Dedifferentiated amniotic fluid mesenchymal stem cell (primary cell): ENCODE measurements around the gene ZSWIM5.
"Not testable (repeated sequence)": the region's sequence is repeated elsewhere in the genome, so short reads cannot be mapped to it uniquely, and the experiment has no call there.

ENCODE experiments used
- DNase-seq: peaks from one replicate; pipeline ENCODE4 v3.0.0-alpha.2; 2016; ENCODE audit errors: extremely low spot score

Gene ZSWIM5

DNA sequence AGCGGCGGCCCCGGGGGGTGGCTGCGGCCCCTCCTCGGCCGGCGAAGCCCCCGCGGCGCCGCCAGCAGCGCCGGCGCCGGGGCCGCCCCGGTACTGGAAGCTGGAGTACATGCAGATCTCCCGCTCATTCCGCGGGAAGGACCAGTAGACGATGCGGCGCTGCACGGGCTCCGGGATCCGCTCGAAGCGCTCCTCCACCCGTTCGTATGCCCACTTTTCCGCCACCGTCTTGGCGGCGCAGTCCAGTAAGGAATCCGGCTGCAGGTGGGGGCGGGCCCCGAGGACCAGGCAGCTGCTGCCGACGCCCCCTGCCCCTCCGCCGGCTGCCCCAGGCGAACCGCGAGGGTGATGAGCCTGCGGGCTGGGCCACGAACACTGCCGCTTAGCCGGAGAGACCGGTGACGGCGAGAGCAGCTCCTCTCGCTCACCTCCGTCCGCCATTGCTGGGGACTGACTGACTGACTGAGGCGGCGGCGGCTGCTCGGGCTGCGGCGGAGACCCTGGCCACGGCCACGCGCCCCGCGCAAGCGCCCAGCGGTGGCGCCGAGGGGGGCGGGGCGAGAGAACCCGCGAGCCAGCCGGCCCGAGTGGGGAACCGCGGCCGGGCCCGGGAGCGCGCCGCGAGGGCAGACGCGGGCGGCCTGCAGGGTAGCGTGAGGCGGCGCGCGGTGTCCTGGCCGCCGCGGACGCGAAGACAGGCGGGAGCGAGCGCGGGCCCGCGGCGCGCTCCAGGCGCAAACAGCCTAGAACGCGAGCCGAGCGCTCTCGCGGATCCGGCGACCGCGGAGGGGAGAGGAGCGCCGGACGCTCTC, at the start of gene ZSWIM5:
ZSWIM5 (minus strand) TSS at position 696 of the 812 bp plus-strand sequence; CDS start at position 441, 255 bp downstream.
- peak; percentile 32 for DNase-seq

DNA sequence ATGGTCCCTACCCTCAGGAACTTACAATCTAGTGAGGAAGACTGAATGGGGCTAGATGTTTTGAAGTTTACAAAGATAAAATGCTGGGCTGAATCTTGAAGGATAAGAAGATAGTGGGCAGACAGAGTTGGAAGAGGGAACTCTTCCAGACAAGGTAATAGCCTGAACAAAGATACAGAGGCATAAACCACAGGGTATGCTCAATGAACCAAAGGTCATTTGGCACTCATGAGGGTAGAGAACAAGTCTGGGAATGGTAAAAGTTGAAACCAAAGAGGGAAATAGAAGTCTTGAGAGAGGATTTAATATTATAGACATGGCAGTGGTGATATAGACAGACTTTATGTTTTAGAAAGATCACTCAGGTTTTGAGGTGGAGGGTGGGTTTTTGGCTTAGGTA, 48.1 kb upstream of the ZSWIM5 start:
- DNase-seq: no peak

- DNase-seq: no peak
Measured at GRCh38 chr1:45250544-45250943, 44.1 kb upstream of the ZSWIM5 start.

DNA sequence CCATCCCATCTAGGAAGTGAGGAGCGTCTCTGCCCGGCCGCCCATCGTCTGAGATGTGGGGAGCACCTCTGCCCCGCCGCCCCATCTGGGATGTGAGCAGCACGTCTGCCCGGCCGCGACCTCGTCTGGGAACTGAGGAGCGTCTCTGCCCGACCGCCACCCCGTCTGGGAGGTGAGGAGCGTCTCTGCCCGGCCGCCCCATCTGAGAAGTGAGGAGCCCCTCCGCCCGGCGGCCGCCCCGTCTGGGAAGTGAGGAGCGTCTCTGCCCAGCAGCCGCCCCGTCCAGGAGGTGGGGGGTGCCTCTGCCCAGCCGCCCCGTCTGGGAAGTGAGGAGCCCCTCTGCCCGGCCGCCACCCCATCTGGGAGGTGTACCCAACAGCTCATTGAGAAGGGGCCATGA, 41.6 kb upstream of the ZSWIM5 start:
- DNase-seq: not testable (repeated sequence)

- peak; percentile 68 for DNase-seq
Measured at GRCh38 chr1:45246760-45247159, 40.4 kb upstream of the ZSWIM5 start.

DNA sequence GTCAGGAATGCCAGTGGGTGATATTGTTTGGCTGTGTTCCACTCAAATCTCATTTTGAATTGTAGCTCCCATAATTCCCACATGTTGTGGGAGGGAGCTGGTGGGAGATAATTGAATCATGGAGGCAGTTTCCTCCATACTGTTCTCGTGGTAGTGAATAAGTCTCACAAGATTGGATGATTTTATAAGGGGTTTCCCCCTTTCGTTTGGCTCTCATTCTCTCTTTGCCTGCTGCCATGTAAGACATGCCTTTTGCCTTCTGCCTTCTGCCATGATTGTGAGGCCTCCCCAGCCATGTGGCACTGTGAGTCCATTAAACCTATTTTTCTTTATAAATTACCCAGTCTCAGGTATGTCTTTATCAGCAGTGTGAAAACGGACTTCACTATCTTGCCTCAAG, 40.0 kb upstream of the ZSWIM5 start:
- not testable (repeated sequence) for DNase-seq

- DNase-seq: no peak
Measured at GRCh38 chr1:45244660-45245059, 38.3 kb upstream of the ZSWIM5 start.

GRCh38 chr1:45243476-45244343, 37.3 kb upstream of the ZSWIM5 start:
- DNase-seq: no peak

- peak; percentile 56 for DNase-seq
Measured at GRCh38 chr1:45238846-45239245, 32.4 kb upstream of the ZSWIM5 start.

DNA sequence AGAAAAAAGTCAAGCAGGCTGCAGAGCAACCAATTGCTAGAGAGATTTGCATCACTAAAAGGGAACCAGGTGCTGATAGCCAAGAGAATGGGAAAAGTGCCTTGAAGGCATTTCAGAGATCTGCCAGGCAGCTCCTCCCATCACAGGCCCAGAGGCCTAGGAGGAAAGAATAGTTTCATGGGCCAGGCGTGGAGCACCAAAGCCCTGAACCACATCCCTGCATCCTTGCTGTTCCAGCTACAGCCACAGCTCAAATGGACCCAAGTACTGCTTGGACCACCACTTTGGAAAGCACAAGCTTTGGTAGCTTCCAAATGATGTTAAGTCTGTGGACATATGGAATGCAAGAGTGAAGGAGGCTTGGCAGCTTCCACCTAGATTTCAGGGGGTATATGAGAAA, 29.7 kb upstream of the ZSWIM5 start:
- no peak for DNase-seq

GRCh38 chr1:45230537-45230936, 24.1 kb upstream of the ZSWIM5 start:
- no peak for DNase-seq

DNA sequence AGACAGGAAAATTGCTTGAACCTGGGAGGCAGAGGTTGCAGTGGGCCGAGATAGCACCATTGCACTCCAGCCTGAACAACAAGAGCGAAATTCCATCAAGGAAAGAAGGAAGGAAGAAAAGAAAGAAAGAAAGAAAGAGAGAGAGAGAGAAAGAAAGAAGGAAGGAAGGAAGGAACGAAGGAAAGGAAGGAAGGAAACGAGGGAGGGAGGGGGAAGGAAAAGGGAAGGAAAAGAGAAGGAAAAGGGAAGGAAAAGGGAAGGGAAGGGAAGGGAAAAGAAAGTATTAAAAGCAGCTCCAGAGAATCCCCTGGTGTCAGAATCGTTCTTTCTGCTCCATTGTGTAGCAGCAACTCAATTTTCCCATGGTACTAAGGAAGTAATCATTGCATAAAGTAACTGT, 19.2 kb upstream of the ZSWIM5 start:
- DNase-seq: no peak

DNA sequence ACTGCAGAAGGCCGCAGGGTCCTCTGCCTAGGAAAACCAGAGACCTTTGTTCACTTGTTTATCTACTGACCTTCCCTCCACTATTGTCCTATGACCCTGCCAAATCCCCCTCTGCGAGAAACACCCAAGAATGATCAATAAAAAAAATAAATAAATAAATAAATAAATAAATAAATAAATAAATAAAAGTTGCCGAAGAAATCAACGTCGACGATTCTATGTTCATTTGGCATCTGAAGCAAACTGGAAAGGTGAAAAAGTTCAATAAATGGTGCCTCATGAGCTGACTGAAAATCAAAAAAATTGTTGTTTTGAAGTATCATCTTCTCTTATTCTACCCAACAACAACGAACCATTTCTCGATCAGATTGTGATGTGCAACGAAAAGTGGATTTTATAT, 17.3 kb upstream of the ZSWIM5 start:
- DNase-seq: not testable (repeated sequence)

DNA sequence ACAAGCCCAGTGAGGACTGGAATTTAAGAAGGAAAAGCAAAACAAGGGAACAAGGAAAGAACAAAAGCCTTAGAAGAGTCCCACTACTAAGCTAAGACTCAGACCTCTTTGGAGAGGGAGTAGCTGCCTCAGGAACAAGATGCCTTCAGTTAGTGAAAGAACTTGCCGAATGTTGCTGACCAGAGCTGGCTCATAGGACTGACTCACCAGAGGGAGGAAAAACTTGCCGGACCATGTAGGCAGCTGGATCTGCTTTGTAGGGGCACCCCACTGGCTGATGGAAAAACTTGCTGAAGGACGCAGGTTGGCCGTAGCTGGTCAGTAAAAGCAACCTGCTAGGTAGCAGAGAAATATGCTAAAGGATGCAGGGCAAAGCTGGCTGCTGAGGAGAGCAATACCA, 15.3 kb upstream of the ZSWIM5 start:
- no peak for DNase-seq

GRCh38 chr1:45216861-45217260, 10.5 kb upstream of the ZSWIM5 start:
- no peak for DNase-seq

DNA sequence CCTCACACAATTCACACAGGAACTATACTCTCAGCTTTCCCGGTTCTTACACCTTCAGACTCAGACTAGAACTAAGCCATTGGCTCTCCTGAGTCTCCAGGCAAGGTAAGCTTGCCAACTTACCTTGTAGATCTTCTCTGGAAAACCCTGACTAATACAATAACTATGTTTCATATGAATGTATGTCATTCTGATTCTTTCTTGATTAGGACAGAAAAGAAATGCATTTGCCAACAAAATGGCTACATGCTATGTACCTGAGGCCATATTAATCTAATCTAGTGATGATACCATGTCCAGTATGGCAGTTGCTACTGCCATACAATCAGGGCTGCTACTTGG, 9.8 kb upstream of the ZSWIM5 start:
- DNase-seq: no peak

- no peak for DNase-seq
Measured at GRCh38 chr1:45215485-45216199, 9.2 kb upstream of the ZSWIM5 start.

DNA sequence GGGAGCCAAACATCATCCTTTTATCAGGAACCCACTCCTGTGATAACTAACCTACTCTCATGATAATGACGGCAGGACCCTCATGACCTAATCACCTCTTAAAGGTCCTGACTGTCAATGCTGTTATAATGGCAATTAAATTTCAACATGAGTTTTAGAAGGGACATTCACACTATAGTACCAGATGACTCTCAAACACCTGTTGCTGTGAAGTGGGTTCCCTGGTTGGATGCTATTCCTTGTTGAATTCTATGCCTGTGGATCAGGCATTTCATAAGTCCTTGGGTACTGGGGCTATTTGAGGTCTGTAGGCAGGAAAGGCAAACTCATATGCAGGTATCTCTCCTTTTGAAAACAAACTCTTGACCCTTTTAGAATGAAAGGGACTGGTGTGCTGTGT, 7.5 kb upstream of the ZSWIM5 start:
- DNase-seq: no peak

GRCh38 chr1:45211076-45211475, 4.7 kb upstream of the ZSWIM5 start:
- no peak for DNase-seq

- no peak for DNase-seq
Measured at GRCh38 chr1:45206808-45207623, 611 bp upstream of the ZSWIM5 start.
